ENCODE results near the gene AUTS2. TPM values are rescaled to one million over a fixed set of nuclear protein-coding genes. Genes with fewer than 3 reads are reported as not detected.

The AUTS2 gene
- total RNA-seq, 1 experiment from 2014 or later, result 256 TPM

GRCh38 chr7:70624500-70625103, 1026.3 kb downstream of the AUTS2 start:
- Mint-ChIP-seq H3K4me3 (no peak overlapping the region), H3K4me1 (peaks cover 18 to 23% of the 10 kb centered on the region in 2 experiments), H3K36me3 (ENCODE audit: insufficient read depth in 1 of 3, low read depth in 3 of 3) (peaks cover 0 to 4% (median 0%) of the 10 kb centered on the region in 3 experiments; a peak in 4 of 7 replicates), H3K9me3 (peaks cover 0 to 5% of the 10 kb centered on the region in 2 experiments; a peak in 3 of 5 replicates), H3K27me3 (ENCODE audit: low read depth) (peaks cover 38% of the 10 kb centered on the region), H3K27ac (no peak overlapping the region)
- Histone ChIP-seq H3K4me2 (ENCODE audit: insufficient read depth, insufficient read length, low read length) (no peak overlapping the region), H4K5ac (ENCODE audit: insufficient read length, low read depth, low read length) (no peak overlapping the region), H3K14ac (ENCODE audit: insufficient read depth, low read length) (no peak overlapping the region), H2BK120ac (ENCODE audit: low read depth, low read length, poor library complexity, severe bottlenecking) (no peak overlapping the region), H2AK5ac (ENCODE audit: insufficient read length, low read length) (no peak overlapping the region), H2BK20ac (ENCODE audit: low read depth, low read length, poor library complexity, severe bottlenecking) (no peak overlapping the region), H3K23ac (ENCODE audit: insufficient read length, low read depth, low read length) (no peak overlapping the region), H4K8ac (replicated peaks; ENCODE audit: insufficient read length, low read depth, low read length) (no peak overlapping the region), H2AFZ (ENCODE audit: low read length) (no peak overlapping the region), H3T11ph (ENCODE audit: low read length) (no peak overlapping the region), H3K23me2 (ENCODE audit: insufficient read length, low read depth, low read length, poor library complexity, severe bottlenecking) (no peaks in the 10 kb centered on the region), H4K91ac (ENCODE audit: insufficient read length, low read depth, low read length) (no peak overlapping the region), H2BK12ac (ENCODE audit: insufficient read length, low read depth, low read length) (no peak overlapping the region), H2BK15ac (ENCODE audit: low read depth, low read length) (no peak overlapping the region), H2BK5ac (ENCODE audit: insufficient read length, low read length) (no peak overlapping the region), H3K79me1 (ENCODE audit: insufficient read depth, low read depth, low read length, poor library complexity, severe bottlenecking) (no peaks in the 10 kb centered on the region), H3K4ac (ENCODE audit: low read depth, low read length) (no peak overlapping the region), H4K20me1 (ENCODE audit: control insufficient read depth, insufficient read depth, insufficient read length) (no peaks in the 10 kb centered on the region), H3K9ac (ENCODE audit: extremely low read depth, insufficient read length, low read length) (no peak overlapping the region), H3K4me1 (ENCODE audit: insufficient read depth, low read length) (peaks cover 3% of the 10 kb centered on the region; the same call in 1 of the 2 replicates), H3K9me3 (ENCODE audit: control insufficient read depth, low read depth, low read length) (no peaks in the 10 kb centered on the region), H3K56ac (ENCODE audit: insufficient read length, low read depth, low read length) (no peak overlapping the region), H3K79me2 (ENCODE audit: insufficient read depth, low read length) (no peaks in the 10 kb centered on the region), H3K27me3 (ENCODE audit: insufficient read depth, low read length) (no peaks in the 10 kb centered on the region), H3K18ac (ENCODE audit: insufficient read length, low read depth, low read length) (no peak overlapping the region), H3K27ac (ENCODE audit: insufficient read length, low read depth, low read length) (no peak overlapping the region)
- DNase-seq, result no peak
- WGBS (ENCODE audit: extremely low coverage, insufficient read length, low lambda C conversion rate), result no CpG with 5 or more reads among the region's 5 CpGs
- no peak for TF ChIP-seq CTCF (conservative IDR thresholded peaks at IDR 0.05)

Measured in H9 (cell line).